Measurements from ENCODE around the gene CASTOR1.

CASTOR1 gene

DNA sequence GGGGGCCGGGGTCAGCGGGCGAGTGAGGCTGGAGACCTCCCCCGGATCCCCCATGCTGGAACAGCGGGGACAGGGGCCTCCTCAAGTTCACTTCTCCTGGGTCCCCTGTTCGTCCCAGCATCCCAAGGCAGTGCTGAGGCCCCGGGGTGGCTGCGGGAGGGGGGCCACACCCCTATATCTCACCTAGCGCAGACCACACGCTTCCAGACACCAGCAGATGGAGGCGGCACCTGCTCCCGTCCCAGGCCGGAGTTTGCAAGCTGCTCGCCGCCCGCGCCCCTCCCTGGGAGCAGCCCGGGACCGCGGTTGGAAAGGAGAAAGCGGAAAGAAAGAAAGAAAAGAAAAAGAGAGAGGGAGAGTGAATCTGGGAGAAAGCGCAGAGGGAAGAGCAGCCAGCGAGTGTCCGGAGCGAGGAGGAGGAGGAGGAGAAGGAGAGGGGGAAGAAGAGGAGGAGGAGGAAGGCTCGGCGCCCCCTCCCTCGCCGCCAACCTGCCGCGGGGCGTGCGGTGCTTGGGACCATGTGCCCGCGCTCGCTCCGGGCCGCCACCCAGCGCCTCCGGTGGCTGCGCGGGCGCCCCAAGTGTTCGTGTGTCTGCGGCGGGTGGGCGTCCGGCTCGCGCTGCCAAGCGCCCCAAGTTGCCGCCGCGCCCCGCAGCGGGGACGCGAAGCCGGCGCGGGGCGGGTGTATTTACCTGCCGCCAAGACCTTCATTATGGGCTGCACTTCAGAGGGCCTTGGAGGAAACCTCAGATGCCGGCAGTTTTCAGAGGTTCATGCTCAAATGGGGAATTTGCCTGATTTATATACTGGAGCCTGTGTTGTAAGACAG lies 43.1 kb downstream of the CASTOR1 start, which contains the start of gene LIF (continued):
- TF ChIP-seq ZNF155 (tag by site-specific recombination; IDR thresholded peaks at IDR 0.05) (no peak), ZNF501 (tag by site-specific recombination; IDR thresholded peaks at IDR 0.05) (no peak), ZNF239 (tag by site-specific recombination; IDR thresholded peaks at IDR 0.05) (no peak), ZBTB17 (tag by site-specific recombination; IDR thresholded peaks at IDR 0.05) (peak; percentile 60; the same call in 1 of the 2 replicates), IKZF3 (tag by site-specific recombination; IDR thresholded peaks at IDR 0.05) (no peak), HIC1 (tag by site-specific recombination; IDR thresholded peaks at IDR 0.05) (no peak), ZNF335 (tag by site-specific recombination; conservative IDR thresholded peaks at IDR 0.05) (peak; percentile 72), ZNF157 (tag by site-specific recombination; IDR thresholded peaks at IDR 0.05) (no peak), ZNF544 (tag by site-specific recombination; IDR thresholded peaks at IDR 0.05) (no peak), ZSCAN5A (tag by site-specific recombination; IDR thresholded peaks at IDR 0.05) (no peak), KLF9 (tag by site-specific recombination; IDR thresholded peaks at IDR 0.05; ENCODE audit: low read depth) (peak; percentile 70), ZNF473 (tag by site-specific recombination; IDR thresholded peaks at IDR 0.05) (no peak), ZNF670 (tag by site-specific recombination; IDR thresholded peaks at IDR 0.05; ENCODE audit: low read depth) (no peak), ZNF624 (tag by site-specific recombination; IDR thresholded peaks at IDR 0.05) (no peak), ZNF76 (tag by site-specific recombination; IDR thresholded peaks at IDR 0.05; ENCODE audit: borderline replicate concordance, low read depth) (peak; percentile 75; the same call in 1 of the 2 replicates), MEIS1 (CRISPR knock-in tag; IDR thresholded peaks at IDR 0.05; ENCODE audit: borderline replicate concordance) (no peak), ZNF174 (tag by site-specific recombination; IDR thresholded peaks at IDR 0.05) (no peak), ZNF354C (tag by site-specific recombination; IDR thresholded peaks at IDR 0.05; ENCODE audit: borderline replicate concordance, low read depth) (no peak), ZNF514 (tag by site-specific recombination; IDR thresholded peaks at IDR 0.05) (no peak), ZXDB (tag by site-specific recombination; IDR thresholded peaks at IDR 0.05) (peak; percentile 54; the same call in 1 of the 2 replicates), ZNF37A (tag by site-specific recombination; IDR thresholded peaks at IDR 0.05) (no peak), SALL2 (tag by site-specific recombination; IDR thresholded peaks at IDR 0.05; ENCODE audit: borderline replicate concordance) (no peak), ZNF660 (tag by site-specific recombination; IDR thresholded peaks at IDR 0.05) (peak; percentile 48; the same call in 1 of the 2 replicates), ZNF529 (tag by site-specific recombination; IDR thresholded peaks at IDR 0.05; ENCODE audit: insufficient replicate concordance) (no peak), ZNF280D (tag by site-specific recombination; IDR thresholded peaks at IDR 0.05) (no peak), YY2 (tag by site-specific recombination; IDR thresholded peaks at IDR 0.05) (no peak)
- TF ChIP-seq, protein P1, sequence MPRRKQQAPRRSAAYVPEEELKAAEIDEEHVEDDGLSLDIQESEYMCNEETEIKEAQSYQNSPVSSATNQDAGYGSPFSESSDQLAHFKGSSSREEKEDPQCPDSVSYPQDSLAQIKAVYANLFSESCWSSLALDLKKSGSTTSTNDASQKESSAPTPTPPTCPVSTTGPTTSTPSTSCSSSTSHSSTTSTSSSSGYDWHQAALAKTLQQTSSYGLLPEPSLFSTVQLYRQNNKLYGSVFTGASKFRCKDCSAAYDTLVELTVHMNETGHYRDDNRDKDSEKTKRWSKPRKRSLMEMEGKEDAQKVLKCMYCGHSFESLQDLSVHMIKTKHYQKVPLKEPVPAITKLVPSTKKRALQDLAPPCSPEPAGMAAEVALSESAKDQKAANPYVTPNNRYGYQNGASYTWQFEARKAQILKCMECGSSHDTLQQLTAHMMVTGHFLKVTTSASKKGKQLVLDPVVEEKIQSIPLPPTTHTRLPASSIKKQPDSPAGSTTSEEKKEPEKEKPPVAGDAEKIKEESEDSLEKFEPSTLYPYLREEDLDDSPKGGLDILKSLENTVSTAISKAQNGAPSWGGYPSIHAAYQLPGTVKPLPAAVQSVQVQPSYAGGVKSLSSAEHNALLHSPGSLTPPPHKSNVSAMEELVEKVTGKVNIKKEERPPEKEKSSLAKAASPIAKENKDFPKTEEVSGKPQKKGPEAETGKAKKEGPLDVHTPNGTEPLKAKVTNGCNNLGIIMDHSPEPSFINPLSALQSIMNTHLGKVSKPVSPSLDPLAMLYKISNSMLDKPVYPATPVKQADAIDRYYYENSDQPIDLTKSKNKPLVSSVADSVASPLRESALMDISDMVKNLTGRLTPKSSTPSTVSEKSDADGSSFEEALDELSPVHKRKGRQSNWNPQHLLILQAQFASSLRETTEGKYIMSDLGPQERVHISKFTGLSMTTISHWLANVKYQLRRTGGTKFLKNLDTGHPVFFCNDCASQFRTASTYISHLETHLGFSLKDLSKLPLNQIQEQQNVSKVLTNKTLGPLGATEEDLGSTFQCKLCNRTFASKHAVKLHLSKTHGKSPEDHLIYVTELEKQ (tag by site-specific recombination; IDR thresholded peaks at IDR 0.05; ENCODE audit: borderline replicate concordance) = no peak
- TF ChIP-seq, protein P2, sequence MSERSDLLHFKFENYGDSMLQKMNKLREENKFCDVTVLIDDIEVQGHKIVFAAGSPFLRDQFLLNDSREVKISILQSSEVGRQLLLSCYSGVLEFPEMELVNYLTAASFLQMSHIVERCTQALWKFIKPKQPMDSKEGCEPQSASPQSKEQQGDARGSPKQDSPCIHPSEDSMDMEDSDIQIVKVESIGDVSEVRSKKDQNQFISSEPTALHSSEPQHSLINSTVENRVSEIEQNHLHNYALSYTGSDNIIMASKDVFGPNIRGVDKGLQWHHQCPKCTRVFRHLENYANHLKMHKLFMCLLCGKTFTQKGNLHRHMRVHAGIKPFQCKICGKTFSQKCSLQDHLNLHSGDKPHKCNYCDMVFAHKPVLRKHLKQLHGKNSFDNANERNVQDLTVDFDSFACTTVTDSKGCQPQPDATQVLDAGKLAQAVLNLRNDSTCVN (tag by site-specific recombination; optimal IDR thresholded peaks at IDR 0.05) = peak; percentile 93
